ENCODE results near the gene CLEC1B. TPM values are rescaled to one million over a fixed set of nuclear protein-coding genes. Genes with fewer than 3 reads are reported as not detected.
"Not testable (repeated sequence)": the region's sequence is repeated elsewhere in the genome, so short reads cannot be mapped to it uniquely, and the experiment has no call there.

Gene CLEC1B
- total and polyA plus RNA-seq, 8 donors, result 0.38 to 2.6 (median 1.7) TPM

DNA sequence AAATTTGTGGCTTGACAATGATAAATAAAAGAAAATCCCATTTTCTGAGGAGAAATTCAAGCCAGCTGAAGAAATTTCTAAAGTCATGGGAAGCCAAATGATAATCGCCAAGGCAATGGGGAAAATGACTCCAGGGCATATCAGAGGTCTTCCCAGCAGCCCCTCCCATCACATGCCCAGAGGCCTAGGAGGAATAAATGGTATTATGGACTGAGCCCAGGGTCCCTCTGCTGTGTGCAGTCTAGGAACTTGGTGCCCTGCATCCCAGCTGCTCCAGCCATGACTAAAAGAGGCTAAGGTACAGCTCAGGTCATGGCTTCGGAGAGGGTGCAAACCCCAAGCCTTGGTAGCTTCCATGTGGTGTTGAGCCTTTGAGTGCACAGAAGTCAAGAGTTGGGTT, 23.3 kb downstream of the CLEC1B start:
- TF ChIP-seq, protein P1, sequence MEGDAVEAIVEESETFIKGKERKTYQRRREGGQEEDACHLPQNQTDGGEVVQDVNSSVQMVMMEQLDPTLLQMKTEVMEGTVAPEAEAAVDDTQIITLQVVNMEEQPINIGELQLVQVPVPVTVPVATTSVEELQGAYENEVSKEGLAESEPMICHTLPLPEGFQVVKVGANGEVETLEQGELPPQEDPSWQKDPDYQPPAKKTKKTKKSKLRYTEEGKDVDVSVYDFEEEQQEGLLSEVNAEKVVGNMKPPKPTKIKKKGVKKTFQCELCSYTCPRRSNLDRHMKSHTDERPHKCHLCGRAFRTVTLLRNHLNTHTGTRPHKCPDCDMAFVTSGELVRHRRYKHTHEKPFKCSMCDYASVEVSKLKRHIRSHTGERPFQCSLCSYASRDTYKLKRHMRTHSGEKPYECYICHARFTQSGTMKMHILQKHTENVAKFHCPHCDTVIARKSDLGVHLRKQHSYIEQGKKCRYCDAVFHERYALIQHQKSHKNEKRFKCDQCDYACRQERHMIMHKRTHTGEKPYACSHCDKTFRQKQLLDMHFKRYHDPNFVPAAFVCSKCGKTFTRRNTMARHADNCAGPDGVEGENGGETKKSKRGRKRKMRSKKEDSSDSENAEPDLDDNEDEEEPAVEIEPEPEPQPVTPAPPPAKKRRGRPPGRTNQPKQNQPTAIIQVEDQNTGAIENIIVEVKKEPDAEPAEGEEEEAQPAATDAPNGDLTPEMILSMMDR (IDR thresholded peaks at IDR 0.05), result no peak
- Histone ChIP-seq H3K9me3 (peaks cover 0 to 5% of the 10 kb centered on the region in 2 donors), H3K4me3 (no peak overlapping the region), H3K27ac (no peak overlapping the region), H3K4me1 (peaks cover 0 to 36% of the 10 kb centered on the region in 2 donors), H3K27me3 (no peaks in the 10 kb centered on the region), H3K36me3 (no peaks in the 10 kb centered on the region)
- intact Hi-C loops (cut with DNase I), result no loop called here
- DNase-seq, result no peak
- ATAC-seq, result no peak

DNA sequence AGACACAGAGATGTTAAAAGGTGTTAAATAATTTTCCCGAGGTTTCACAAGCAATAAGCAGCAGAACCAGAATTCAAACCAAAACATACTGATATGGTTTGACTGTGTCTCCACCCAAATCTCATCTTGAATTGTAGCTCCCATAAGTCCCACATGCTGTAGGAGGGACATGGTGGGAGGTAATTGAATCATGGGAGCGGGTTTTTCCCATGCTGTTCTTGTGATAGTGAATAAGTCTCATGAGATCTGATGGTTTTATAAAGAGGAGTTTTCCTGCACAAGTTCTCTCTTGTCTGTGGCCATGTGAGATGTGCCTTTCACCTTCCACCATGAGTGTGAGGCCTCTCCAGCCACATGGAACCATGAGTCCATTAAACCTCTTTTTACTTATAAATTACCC, 24.2 kb downstream of the CLEC1B start:
- H3K4me3 ChIP-seq; intact Hi-C loops (cut with DNase I); ATAC-seq: not testable (repeated sequence)

DNA sequence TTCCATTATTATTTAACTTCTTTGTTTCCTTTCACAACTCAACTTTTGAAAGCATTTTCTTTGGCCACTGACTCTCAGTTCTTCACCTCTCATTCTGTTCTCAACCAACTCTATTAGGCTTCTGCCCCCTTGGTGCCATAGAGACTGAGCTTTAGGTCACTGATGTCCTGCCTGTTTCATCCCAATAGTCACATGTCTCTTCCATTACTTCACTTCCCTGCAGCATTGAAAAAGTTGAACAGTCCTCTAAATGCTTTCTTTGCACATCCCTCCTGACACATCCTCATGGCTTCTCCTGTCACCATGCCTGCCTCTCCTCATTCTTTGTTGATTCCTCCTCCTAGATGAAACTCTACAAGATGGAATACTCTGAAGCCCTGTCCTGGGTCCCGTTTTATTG, 25.0 kb downstream of the CLEC1B start:
- Histone ChIP-seq H3K4me3 (no peak overlapping the region), H3K4me1 (peaks cover 0 to 36% of the 10 kb centered on the region in 2 donors), H3K27ac (peak overlapping the region in 1 of 2 donors; percentile 47), H3K27me3 (no peaks in the 10 kb centered on the region), H3K9me3 (peaks cover 0 to 5% of the 10 kb centered on the region in 2 donors), H3K36me3 (no peaks in the 10 kb centered on the region)
- DNase-seq (no peak), ATAC-seq (peak; percentile 27)
- intact Hi-C loops (cut with DNase I), result no loop called here
- TF ChIP-seq, protein P1 (IDR thresholded peaks at IDR 0.05), result no peak

More for the DNA sequence above, 24.2 kb downstream of the CLEC1B start:
- peaks cover 0 to 36% of the 10 kb centered on the region in 2 donors for H3K4me1 ChIP-seq
- not testable (repeated sequence) for H3K9me3 ChIP-seq, H3K27me3 ChIP-seq, H3K36me3 ChIP-seq, DNase-seq, H3K27ac ChIP-seq

DNA sequence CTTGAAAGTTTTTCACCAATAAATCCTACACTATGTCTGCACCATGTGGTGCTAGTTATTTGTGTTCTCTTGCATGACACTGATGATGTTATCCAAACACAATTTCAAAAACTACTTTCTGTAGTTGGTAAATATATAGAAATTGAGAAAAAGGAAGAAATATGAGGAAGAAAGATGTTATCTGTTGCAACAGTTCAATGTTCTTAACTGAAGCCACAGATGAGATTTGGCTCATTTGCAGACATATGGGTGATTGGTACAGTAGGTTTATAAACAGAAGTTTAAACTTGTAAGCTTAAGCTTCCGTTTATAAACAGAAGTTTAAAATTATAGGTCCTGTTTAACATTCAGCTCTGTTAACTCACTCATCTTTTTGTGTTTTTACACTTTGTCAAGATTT, 27.7 kb downstream of the CLEC1B start, which contains the start of gene CLEC12A:
TSS of gene CLEC12A (plus strand) at position 229 of the 400 bp plus-strand sequence. CDS start 188 bp downstream, outside the sequence.
- Histone ChIP-seq H3K4me3 (peak within 1 kb of the TSS in 1 of 2 donors; percentile 6), H3K9me3 (peaks cover 0 to 5% of the 10 kb centered on the region in 2 donors), H3K27me3 (no peaks in the 10 kb centered on the region), H3K36me3 (no peaks in the 10 kb centered on the region), H3K4me1 (peaks cover 0 to 27% of the 10 kb centered on the region in 2 donors), H3K27ac (peak within 1 kb of the TSS in 1 of 2 donors; percentile 47)
- DNase-seq, result no peak
- TF ChIP-seq, protein P1 (IDR thresholded peaks at IDR 0.05), result no peak
- ATAC-seq, result peak; percentile 35
- intact Hi-C loops (cut with DNase I), result no loop called here

DNA sequence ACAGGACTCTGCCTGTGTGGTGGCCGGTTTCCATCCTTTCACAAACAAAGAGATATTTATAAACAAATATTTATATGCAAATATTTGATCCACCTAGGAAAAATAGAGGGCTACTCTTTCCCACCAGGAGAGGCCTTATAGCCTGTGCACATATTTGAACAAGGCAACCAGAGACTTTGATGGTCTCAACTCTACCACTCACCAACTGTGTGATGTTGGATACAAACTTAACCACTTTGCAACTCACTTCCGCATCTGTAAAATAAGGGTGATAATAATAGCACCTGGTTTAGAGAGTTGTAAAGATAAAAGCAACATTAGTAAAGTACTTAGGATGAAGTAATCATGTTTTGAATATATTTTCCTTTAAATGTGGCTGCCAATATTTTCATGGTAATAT, 29.2 kb downstream of the CLEC1B start:
- ATAC-seq, result no peak
- Histone ChIP-seq H3K27ac (no peak overlapping the region), H3K4me1 (peaks cover 0 to 27% of the 10 kb centered on the region in 2 donors), H3K36me3 (no peaks in the 10 kb centered on the region), H3K27me3 (no peaks in the 10 kb centered on the region), H3K4me3 (no peak overlapping the region), H3K9me3 (no peaks in the 10 kb centered on the region)
- intact Hi-C loops (cut with DNase I), result no loop called here
- TF ChIP-seq, protein P1 (IDR thresholded peaks at IDR 0.05), result no peak
- no peak for DNase-seq

DNA sequence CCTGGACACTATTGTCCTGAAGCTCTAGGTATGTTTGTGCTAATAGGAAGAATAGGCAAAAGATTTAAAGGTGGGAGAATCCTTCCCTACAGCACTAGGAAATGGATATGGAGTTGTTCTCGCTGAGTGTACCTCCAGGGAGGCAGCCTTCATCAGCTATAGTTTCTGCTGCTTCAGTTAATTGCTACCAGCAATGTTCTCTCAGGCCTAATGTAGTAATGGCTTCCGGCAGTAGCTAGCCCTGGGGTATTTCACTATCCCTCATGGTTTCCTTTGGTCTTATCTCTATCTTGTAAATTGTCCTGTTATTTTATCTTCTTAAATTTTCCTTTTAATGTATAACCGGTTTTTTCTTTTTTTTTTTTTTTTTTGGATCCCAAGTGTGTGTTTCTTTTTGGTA, 37.0 kb downstream of the CLEC1B start:
- no peak overlapping the region for H3K27ac ChIP-seq
- no peaks in the 10 kb centered on the region for H3K9me3 ChIP-seq
- TF ChIP-seq, protein P1 (IDR thresholded peaks at IDR 0.05), result no peak
- peaks cover 0 to 10% of the 10 kb centered on the region in 2 donors for H3K4me1 ChIP-seq
- H3K4me3 ChIP-seq, result no peak overlapping the region
- intact Hi-C loops (cut with DNase I), result no loop called here
- H3K27me3 ChIP-seq, result no peaks in the 10 kb centered on the region
- no peak for ATAC-seq
- no peak for DNase-seq
- no peaks in the 10 kb centered on the region for H3K36me3 ChIP-seq
